ENCODE measurements around the gene ADCY7.

DNA sequence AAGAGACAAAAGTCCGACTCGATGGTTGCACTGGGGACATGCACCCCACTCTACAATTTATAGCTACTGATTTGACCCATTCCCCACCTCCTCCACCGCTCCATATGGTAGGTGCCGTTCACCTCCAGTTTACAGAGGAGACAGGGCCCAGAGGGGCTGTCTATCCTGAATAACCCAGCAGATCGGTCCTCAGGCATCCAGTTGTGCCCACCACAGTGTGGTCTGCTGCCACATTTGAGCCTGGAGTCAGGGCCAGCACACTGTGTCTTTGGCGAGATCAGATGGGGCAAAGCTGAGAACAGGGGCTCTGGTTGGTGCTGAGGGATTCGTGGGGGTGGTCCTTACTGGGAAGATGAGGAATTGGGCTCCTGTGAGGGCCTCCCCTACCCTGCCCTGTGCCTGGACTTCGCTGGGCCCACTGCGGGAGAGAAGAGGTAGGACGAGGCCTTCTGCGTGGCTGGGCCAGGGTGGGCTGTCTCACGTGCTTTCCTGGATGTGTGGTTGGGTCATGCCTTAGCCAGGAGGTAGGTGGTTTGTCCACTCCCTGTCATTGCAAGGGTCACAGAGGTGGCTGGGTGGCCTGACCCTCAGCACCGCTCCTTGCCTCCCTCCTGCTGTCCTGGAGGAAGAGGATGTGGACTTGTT is 2.8 kb downstream of the ADCY7 start:
- TF ChIP-seq, protein P1, sequence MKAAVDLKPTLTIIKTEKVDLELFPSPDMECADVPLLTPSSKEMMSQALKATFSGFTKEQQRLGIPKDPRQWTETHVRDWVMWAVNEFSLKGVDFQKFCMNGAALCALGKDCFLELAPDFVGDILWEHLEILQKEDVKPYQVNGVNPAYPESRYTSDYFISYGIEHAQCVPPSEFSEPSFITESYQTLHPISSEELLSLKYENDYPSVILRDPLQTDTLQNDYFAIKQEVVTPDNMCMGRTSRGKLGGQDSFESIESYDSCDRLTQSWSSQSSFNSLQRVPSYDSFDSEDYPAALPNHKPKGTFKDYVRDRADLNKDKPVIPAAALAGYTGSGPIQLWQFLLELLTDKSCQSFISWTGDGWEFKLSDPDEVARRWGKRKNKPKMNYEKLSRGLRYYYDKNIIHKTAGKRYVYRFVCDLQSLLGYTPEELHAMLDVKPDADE (conservative IDR thresholded peaks at IDR 0.05; ENCODE audit: control insufficient read depth, low read depth, low read length) = no peak; the same call in 1 of the 2 replicates
- TF ChIP-seq SRSF3 (IDR thresholded peaks at IDR 0.05; ENCODE audit: insufficient read depth, low read length) (no peak), HCFC1 (IDR thresholded peaks at IDR 0.05; ENCODE audit: low read depth, low read length) (no peak), GABPA (tag; conservative IDR thresholded peaks at IDR 0.05; ENCODE audit: low read depth) (no peak), RBM22 (IDR thresholded peaks at IDR 0.05; ENCODE audit: low read depth, low read length, poor library complexity, severe bottlenecking) (no peak), TEAD2 (tag; IDR thresholded peaks at IDR 0.05) (no peak)
- TF ChIP-seq, protein P2, sequence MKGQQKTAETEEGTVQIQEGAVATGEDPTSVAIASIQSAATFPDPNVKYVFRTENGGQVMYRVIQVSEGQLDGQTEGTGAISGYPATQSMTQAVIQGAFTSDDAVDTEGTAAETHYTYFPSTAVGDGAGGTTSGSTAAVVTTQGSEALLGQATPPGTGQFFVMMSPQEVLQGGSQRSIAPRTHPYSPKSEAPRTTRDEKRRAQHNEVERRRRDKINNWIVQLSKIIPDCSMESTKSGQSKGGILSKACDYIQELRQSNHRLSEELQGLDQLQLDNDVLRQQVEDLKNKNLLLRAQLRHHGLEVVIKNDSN (CRISPR knock-in tag; IDR thresholded peaks at IDR 0.05) = no peak
- TF ChIP-seq, protein P3, sequence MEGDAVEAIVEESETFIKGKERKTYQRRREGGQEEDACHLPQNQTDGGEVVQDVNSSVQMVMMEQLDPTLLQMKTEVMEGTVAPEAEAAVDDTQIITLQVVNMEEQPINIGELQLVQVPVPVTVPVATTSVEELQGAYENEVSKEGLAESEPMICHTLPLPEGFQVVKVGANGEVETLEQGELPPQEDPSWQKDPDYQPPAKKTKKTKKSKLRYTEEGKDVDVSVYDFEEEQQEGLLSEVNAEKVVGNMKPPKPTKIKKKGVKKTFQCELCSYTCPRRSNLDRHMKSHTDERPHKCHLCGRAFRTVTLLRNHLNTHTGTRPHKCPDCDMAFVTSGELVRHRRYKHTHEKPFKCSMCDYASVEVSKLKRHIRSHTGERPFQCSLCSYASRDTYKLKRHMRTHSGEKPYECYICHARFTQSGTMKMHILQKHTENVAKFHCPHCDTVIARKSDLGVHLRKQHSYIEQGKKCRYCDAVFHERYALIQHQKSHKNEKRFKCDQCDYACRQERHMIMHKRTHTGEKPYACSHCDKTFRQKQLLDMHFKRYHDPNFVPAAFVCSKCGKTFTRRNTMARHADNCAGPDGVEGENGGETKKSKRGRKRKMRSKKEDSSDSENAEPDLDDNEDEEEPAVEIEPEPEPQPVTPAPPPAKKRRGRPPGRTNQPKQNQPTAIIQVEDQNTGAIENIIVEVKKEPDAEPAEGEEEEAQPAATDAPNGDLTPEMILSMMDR (IDR thresholded peaks at IDR 0.05 in 2 of 3, conservative IDR thresholded peaks at IDR 0.05 in 1 of 3; ENCODE audit: insufficient read depth in 2 of 3, low read depth in 1 of 3, low read length in 3 of 3) = no peak
